Choroid plexus epithelial cell (primary cell): ENCODE results near the gene MS4A4E.

Source experiments
- DNase-seq: peaks from one replicate; pipeline ENCODE4 v3.0.0-alpha.2; 2010; ENCODE audit warnings: low read depth
- H3K4me3 ChIP-seq: 2 replicates; pipeline ENCODE4 v1.5.1; 2011; ENCODE audit warnings: low read depth, mild to moderate bottlenecking, control low read depth, low read length, moderate library complexity
- TF ChIP-seq, protein P1 (sequence below): conservative IDR thresholded peaks from 2 replicates; pipeline ENCODE4 v1.5.1; 2011; ENCODE audit warnings: low read depth, mild to moderate bottlenecking, control low read depth, inconsistent platforms, low read length, moderate library complexity

MS4A4E gene

DNA sequence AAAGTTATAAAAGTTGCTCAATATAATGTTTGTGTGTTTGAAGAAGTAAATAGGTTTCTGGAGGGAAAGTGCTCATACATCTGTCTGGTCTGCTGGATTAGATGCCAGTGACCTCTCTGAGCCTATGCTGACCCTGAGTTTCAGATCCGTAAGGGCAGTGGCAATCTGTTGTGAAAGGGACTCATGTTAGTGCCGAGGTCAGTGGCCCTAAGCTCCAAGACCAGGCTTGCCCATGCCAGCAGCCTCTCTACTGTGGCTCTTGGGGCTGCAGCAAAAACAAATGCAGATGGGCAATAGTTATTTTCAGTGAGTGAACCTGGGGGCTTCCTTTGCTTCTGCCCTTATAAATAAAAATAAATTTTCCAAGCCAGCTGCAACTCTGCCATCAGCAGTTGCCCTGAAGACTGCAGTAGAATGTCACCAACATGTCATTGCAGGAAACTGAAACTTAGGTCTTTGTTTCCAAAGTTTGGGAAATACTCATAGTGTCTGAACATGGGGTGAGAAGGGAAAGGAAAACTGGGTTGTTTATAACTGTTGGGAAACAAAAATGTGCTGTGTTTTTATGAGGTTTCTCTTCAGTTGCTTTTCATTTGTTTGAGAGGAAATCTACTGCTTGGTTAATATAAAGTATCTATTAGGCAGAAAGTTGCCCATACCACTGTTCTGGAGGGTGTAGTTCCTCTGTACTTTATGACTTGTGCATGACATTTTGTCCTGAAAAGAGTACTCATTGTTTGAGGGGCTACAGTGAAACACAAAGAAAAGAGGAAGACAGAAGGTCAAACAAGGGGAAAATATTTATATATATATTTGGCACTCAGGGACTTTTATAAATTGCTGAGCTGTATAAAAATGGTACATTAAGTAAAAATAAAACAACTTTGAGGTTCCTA lies 9.5 kb upstream of the MS4A4E start:
- no peak for DNase-seq
- TF ChIP-seq, protein P1, sequence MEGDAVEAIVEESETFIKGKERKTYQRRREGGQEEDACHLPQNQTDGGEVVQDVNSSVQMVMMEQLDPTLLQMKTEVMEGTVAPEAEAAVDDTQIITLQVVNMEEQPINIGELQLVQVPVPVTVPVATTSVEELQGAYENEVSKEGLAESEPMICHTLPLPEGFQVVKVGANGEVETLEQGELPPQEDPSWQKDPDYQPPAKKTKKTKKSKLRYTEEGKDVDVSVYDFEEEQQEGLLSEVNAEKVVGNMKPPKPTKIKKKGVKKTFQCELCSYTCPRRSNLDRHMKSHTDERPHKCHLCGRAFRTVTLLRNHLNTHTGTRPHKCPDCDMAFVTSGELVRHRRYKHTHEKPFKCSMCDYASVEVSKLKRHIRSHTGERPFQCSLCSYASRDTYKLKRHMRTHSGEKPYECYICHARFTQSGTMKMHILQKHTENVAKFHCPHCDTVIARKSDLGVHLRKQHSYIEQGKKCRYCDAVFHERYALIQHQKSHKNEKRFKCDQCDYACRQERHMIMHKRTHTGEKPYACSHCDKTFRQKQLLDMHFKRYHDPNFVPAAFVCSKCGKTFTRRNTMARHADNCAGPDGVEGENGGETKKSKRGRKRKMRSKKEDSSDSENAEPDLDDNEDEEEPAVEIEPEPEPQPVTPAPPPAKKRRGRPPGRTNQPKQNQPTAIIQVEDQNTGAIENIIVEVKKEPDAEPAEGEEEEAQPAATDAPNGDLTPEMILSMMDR, result no peak
- H3K4me3 ChIP-seq, result no peak overlapping the region

DNA sequence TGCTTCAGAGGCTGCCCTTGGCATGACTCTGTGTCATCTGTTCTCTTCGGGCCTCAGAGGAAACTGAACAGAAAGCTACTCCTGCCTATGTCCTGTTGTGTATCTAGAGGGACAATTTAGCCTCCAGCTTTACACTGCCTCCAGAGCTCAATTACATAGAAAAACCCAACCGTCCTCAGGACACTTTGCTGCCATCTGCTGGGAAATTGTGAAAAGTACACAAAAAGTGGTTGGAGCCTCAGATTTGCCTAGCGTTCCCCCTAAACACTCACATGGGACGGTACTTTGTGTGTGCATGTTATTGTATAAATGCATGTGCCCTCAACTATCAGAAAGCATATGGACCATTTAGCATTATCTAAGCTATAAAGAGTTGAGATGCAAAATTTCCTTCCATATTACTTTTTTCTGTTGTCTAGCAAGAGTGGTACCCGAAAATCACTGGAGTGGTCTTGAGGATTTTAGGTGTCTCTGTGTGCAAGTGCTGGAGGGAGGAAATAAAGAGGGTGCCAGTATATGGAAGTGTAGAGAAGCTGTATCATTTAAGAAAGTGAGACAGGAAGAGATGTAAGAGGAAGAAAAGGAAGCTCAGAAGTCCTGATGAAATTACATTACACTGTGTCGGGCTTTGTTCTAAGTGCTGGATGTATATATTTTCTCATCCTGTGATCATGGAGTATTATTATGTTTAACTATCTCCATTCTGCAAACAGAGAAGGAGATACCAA lies 8.7 kb upstream of the MS4A4E start:
- TF ChIP-seq, protein P1, result peak; percentile 57
- H3K4me3 ChIP-seq, result no peak overlapping the region
- peak; percentile 33 for DNase-seq

DNA sequence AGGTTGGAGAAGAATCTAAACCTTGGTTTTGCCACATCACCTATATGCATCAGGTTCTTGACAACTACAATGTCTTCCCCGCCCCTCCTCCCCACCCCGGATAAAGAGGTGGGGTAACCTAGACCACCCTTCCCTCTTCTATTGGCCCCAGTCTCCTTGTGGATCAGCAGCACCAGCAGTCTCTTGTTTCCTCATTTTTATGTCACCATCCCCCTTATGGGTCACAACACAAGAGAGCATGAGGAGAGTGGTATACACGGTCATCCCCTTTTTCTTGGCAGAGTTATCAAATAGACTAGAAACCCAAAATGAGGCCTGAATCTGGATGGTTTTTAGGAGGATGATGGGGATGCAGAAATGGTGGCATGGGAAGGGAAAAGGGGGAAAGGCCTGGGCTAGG lies 1.2 kb downstream of the MS4A4E start:
- H3K4me3 ChIP-seq, result no peak overlapping the region
- DNase-seq, result no peak

DNA sequence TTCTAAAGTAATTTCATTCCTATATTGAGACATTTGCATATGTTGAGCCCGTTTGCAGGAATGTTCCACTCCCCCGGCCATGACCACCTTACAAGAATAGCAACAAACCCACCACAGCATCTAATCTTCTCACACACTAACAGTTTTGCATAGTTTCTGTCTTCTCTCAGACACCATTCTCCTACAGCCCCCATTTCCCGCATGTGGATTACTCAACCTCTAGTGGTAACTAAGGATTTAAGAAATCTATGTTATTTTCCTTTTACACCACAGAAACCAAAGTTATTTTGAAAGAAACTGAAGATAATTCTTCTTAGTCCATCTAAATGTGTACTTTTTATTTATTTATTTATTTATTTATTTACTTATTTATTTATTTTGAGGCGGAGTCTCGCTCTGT lies 2.3 kb downstream of the MS4A4E start:
- DNase-seq, result no peak
- TF ChIP-seq, protein P1, result no peak
- no peak overlapping the region for H3K4me3 ChIP-seq

More for the DNA sequence above, 1.2 kb downstream of the MS4A4E start:
- TF ChIP-seq, protein P1, result no peak

DNA sequence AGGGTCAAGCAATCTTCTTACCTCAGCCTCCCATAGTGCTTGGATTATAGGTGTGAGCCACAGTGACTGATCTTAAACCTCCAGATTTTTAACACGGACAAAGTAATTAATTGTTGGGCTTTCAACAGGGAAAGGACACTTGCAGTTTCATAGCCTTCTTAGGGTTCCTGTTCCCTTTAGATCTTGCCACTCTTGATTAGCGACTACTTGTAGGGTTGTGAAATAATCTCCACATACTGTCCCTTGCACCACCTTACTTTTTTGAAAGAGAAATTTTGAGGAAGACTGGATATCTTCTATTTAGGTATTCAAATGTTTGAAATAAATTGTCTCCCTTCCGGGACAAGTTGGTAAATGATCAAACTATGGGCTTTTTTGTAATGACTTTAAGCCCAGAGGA lies 7.6 kb downstream of the MS4A4E start:
- H3K4me3 ChIP-seq, result no peak overlapping the region
- TF ChIP-seq, protein P1, result no peak
- DNase-seq, result no peak

DNA sequence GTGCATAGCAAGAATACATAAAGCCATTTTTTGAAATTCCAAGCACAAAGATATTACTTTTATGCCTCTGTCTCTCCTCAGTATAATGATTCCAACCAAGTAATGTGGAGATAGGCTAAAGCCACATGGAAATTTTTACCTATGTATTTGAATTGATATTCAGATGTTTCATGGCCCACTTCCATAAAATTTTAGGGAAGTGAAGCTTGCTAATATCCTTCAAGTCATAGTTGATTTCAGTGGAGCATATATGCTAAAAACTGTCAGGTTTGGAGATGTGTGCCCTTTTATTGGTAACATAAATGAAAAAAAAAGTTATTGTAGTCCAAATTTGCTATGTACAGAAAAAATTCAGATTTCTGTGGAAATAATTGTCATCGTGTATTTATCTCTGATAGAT lies 12.3 kb downstream of the MS4A4E start:
- DNase-seq, result no peak
- no peak overlapping the region for H3K4me3 ChIP-seq
- TF ChIP-seq, protein P1, result no peak

DNA sequence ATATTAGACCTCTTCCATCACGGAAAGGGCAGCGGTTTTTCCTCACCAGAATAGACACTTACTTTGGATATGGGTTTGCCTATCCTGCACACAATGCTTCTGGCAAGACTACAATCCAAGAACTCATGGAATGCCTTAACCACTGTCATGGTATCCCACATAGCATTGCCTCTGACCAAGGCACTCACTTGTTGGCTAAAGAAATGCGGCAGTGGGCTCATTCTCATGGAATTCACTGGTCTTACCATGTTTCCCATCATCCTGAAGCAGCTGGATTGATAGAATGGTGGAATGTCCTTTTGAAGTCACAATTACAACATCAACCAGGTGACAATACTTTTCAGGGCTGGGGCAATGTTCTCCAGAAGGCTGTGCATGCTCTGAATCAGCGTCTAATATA lies 20.8 kb downstream of the MS4A4E start:
- TF ChIP-seq, protein P1, result no peak
- H3K4me3 ChIP-seq, result no peak overlapping the region
- no peak for DNase-seq
